Mucosa of stomach (tissue), 1 donor: ENCODE data around the gene NHP2.

Experiments used
- H3K27me3 ChIP-seq: one replicate; pipeline ENCODE4 v1.7.0; 2013; ENCODE audit warnings: mild to moderate bottlenecking, low read length; ENCODE audit not compliant: control insufficient read depth, insufficient read depth
- H3K36me3 ChIP-seq: one replicate; pipeline ENCODE4 v1.7.0; 2013; ENCODE audit warnings: low read length; ENCODE audit not compliant: control insufficient read depth, insufficient read depth
- H3K4me1 ChIP-seq: one replicate; pipeline ENCODE4 v1.7.0; 2013; ENCODE audit warnings: mild to moderate bottlenecking, low read length; ENCODE audit not compliant: control insufficient read depth, insufficient read depth
- H3K4me3 ChIP-seq: one replicate; pipeline ENCODE4 v1.7.0; 2013; ENCODE audit warnings: low read length
- H3K9ac ChIP-seq: one replicate; pipeline ENCODE4 v1.7.0; 2013; ENCODE audit warnings: mild to moderate bottlenecking, low read length, moderate library complexity
- H3K9me3 ChIP-seq: one replicate; pipeline ENCODE4 v1.7.0; 2013; ENCODE audit warnings: mild to moderate bottlenecking, low read length, moderate library complexity; ENCODE audit not compliant: control insufficient read depth
- donor health status: Pancreatic carcinoma.

The NHP2 gene

DNA sequence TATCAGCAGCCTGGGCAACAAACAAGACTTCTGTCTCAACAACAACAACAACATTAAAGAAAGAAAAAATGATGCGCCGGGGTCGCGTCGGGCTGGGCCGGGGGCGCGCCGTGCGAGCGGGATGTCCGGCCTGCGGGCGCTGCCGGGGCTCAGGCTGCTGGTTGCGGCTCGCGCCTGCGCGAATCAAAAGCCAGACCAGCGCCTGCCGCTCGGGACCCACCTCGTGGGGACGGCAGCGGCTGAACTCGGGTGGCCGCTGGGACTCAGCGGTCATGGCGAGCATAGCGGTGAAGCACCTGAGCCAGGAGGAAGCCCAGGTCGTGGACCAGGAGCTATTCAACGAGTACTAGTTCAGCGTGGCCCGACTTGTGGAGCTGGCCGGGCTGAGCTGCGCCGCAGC is 11.9 kb upstream of the NHP2 start:
- H3K36me3 ChIP-seq: no peaks in the 10 kb centered on the region
- H3K27me3 ChIP-seq: peaks cover 34% of the 10 kb centered on the region
- H3K9me3 ChIP-seq: no peaks in the 10 kb centered on the region
- H3K9ac ChIP-seq: no peak overlapping the region
- H3K4me1 ChIP-seq: peaks cover 8% of the 10 kb centered on the region
- H3K4me3 ChIP-seq: no peak overlapping the region

- no peaks in the 10 kb centered on the region for H3K36me3 ChIP-seq
- H3K4me1 ChIP-seq: peaks cover 8% of the 10 kb centered on the region
- no peaks in the 10 kb centered on the region for H3K9me3 ChIP-seq
- peak overlapping the region; percentile 50 for H3K9ac ChIP-seq
- H3K27me3 ChIP-seq: peaks cover 34% of the 10 kb centered on the region
- no peak overlapping the region for H3K4me3 ChIP-seq
Observed at GRCh38 chr5:178163772-178164735, 10.4 kb upstream of the NHP2 start.

GRCh38 chr5:178162481-178162880 is 8.8 kb upstream of the NHP2 start:
- no peaks in the 10 kb centered on the region for H3K36me3 ChIP-seq
- H3K9me3 ChIP-seq: no peaks in the 10 kb centered on the region
- no peak overlapping the region for H3K9ac ChIP-seq
- peaks cover 8% of the 10 kb centered on the region for H3K4me1 ChIP-seq
- no peak overlapping the region for H3K4me3 ChIP-seq
- H3K27me3 ChIP-seq: peaks cover 34% of the 10 kb centered on the region

- H3K9me3 ChIP-seq: no peaks in the 10 kb centered on the region
- no peaks in the 10 kb centered on the region for H3K36me3 ChIP-seq
- peaks cover 8% of the 10 kb centered on the region for H3K4me1 ChIP-seq
- no peak overlapping the region for H3K9ac ChIP-seq
- H3K4me3 ChIP-seq: no peak overlapping the region
- H3K27me3 ChIP-seq: peaks cover 25% of the 10 kb centered on the region
Observed at GRCh38 chr5:178160176-178160575, 6.5 kb upstream of the NHP2 start.

GRCh38 chr5:178155065-178155464 is 1.4 kb upstream of the NHP2 start:
- Histone ChIP-seq H3K4me3 (no peak overlapping the region), H3K4me1 (peaks cover 11% of the 10 kb centered on the region), H3K9me3 (no peaks in the 10 kb centered on the region), H3K36me3 (no peaks in the 10 kb centered on the region), H3K9ac (no peak overlapping the region), H3K27me3 (no peaks in the 10 kb centered on the region)

DNA sequence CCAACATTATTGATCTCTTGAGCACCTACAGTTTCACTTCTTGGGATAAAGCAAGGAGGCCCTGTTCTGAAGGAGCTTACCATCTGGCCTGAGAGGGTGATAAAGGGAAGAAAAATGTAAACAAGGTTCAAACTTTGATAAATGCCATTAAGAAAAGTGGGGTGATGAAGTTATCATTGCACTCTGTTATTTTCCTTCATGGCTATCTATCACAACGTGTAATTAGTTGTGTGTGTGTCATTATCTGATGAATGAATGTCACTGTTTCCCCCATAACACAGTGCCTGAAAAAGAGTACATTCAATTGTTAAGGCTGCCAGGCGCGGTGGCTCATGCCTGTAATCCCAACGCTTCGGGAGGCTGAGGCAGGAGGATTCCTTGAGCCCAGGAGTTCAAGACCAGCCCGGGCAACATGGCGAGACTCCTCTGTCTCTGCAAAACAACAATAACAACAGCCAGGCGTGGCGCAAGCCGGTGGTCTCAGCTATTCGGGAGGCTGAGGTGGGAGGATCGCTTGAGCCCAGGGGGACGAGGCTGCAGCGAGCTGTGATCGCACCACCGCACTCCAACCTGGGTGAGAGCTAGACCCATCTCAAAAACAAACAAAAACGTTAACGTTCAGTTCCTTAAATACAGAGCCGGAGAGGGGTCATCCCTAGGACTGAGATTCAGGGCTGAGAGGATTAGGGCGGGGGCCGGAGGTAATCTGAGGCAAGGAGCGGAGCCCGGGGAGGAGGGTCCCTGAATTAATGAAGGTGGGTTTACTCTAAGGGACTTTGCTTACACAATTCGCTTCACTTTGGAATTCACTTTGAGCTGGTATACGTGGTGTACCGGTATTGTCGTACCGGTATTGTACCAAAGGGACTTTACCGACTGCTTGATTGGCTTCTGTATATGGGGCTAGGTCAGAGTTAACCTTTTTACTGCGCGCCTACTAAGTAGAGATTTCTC is 917 bp downstream of the NHP2 start:
- H3K4me3 ChIP-seq: peak overlapping the region; percentile 68
- no peaks in the 10 kb centered on the region for H3K27me3 ChIP-seq
- peaks cover 11% of the 10 kb centered on the region for H3K4me1 ChIP-seq
- no peaks in the 10 kb centered on the region for H3K9me3 ChIP-seq
- H3K36me3 ChIP-seq: peaks cover 11% of the 10 kb centered on the region
- peak overlapping the region; percentile 67 for H3K9ac ChIP-seq

DNA sequence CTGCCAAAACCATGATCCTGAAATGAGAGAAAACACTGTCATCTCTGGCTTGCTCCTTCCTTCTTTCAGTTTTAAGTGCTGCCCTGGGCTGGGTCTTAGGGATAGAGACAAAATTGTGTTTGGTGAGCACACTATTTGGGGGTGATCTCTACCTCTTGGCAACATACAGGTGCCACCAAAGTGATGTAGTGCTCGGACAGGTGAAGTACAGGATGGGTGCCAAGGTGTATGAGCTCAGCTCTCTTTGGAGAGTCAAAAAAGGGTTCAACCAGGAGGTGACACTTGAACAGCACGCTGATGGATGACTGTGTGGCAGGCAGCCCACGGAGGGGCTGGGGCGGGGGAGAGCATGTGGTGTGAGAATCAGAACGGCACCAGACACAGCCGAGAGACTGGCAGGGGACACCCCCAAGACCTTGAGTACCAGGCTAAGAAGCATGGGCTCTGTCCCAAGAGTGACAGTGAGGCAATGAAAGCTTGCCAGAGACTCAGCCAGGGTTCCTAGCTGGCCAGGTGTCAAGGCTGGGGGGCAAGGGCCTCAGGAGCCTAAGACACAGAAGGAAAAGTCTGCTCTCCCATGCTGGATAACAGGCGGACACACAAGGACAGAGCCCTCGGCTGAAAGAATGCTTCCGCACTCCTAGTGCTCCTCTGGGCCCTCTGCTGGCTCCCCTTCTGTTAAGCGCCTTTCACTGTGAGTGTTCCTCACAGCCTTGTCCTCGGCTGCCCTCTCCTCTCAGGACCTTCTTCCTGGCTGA is 2.5 kb downstream of the NHP2 start:
- H3K4me1 ChIP-seq: peaks cover 11% of the 10 kb centered on the region
- no peak overlapping the region for H3K4me3 ChIP-seq
- H3K36me3 ChIP-seq: peaks cover 27% of the 10 kb centered on the region
- no peaks in the 10 kb centered on the region for H3K9me3 ChIP-seq
- no peak overlapping the region for H3K9ac ChIP-seq
- no peaks in the 10 kb centered on the region for H3K27me3 ChIP-seq

GRCh38 chr5:178149199-178149932 is 4.3 kb downstream of the NHP2 start:
- no peaks in the 10 kb centered on the region for H3K27me3 ChIP-seq
- H3K4me3 ChIP-seq: no peak overlapping the region
- H3K9me3 ChIP-seq: no peaks in the 10 kb centered on the region
- no peak overlapping the region for H3K9ac ChIP-seq
- peaks cover 8% of the 10 kb centered on the region for H3K4me1 ChIP-seq
- H3K36me3 ChIP-seq: peaks cover 32% of the 10 kb centered on the region

DNA sequence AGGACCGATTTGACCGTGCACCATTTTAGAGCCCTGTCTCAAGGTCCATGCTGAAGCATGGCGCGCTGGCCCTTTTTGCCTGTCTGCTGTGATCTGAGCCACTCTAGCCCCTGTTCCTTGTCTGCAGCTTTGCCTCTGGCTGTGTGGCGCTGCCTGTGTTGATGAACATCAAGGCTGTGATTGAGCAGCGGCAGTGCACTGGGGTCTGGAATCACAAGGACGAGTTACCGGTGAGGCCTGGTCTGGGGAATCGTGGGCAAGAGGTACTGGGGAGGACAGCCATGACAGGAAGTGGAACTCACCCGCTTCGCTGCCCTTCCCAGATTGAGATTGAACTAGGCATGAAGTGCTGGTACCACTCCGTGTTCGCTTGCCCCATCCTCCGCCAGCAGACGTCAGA is 6.3 kb downstream of the NHP2 start:
- Histone ChIP-seq H3K9me3 (no peaks in the 10 kb centered on the region), H3K9ac (no peak overlapping the region), H3K4me1 (peaks cover 5% of the 10 kb centered on the region), H3K4me3 (no peak overlapping the region), H3K27me3 (no peaks in the 10 kb centered on the region), H3K36me3 (peaks cover 32% of the 10 kb centered on the region)

- peaks cover 32% of the 10 kb centered on the region for H3K36me3 ChIP-seq
Observed at GRCh38 chr5:178145965-178146820, 7.5 kb downstream of the NHP2 start.

More at GRCh38 chr5:178145965-178146820, 7.5 kb downstream of the NHP2 start:
- Histone ChIP-seq H3K9me3 (no peaks in the 10 kb centered on the region), H3K4me3 (no peak overlapping the region), H3K4me1 (no peaks in the 10 kb centered on the region), H3K27me3 (no peaks in the 10 kb centered on the region), H3K9ac (no peak overlapping the region)
